ENCODE measurements around the gene DTNBP1. TPM values are rescaled to one million over a fixed set of nuclear protein-coding genes. Genes with fewer than 3 reads are reported as not detected.
"Not testable (repeated sequence)": the region's sequence is repeated elsewhere in the genome, so short reads cannot be mapped to it uniquely, and the experiment has no call there.

Gene DTNBP1
- total RNA-seq, 2 donors from 2014 or later = 6.3 to 25.0 TPM

GRCh38 chr6:15549371-15549770 lies 113.5 kb downstream of the DTNBP1 start:
- H3K27ac ChIP-seq = no peak overlapping the region
- TF ChIP-seq, protein P1, sequence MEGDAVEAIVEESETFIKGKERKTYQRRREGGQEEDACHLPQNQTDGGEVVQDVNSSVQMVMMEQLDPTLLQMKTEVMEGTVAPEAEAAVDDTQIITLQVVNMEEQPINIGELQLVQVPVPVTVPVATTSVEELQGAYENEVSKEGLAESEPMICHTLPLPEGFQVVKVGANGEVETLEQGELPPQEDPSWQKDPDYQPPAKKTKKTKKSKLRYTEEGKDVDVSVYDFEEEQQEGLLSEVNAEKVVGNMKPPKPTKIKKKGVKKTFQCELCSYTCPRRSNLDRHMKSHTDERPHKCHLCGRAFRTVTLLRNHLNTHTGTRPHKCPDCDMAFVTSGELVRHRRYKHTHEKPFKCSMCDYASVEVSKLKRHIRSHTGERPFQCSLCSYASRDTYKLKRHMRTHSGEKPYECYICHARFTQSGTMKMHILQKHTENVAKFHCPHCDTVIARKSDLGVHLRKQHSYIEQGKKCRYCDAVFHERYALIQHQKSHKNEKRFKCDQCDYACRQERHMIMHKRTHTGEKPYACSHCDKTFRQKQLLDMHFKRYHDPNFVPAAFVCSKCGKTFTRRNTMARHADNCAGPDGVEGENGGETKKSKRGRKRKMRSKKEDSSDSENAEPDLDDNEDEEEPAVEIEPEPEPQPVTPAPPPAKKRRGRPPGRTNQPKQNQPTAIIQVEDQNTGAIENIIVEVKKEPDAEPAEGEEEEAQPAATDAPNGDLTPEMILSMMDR (IDR thresholded peaks at IDR 0.05) = no peak
- H3K27me3 ChIP-seq = no peaks in the 10 kb centered on the region
- DNase-seq (ENCODE audit: low spot score) = no peak
- H3K36me3 ChIP-seq = no peaks in the 10 kb centered on the region
- no peaks in the 10 kb centered on the region for H3K9me3 ChIP-seq
- no peak overlapping the region for H3K4me3 ChIP-seq
- peaks cover 0 to 27% of the 10 kb centered on the region in 2 donors for H3K4me1 ChIP-seq

GRCh38 chr6:15547400-15547799 lies 115.4 kb downstream of the DTNBP1 start:
- no peak overlapping the region for H3K4me3 ChIP-seq
- TF ChIP-seq, protein P1 (IDR thresholded peaks at IDR 0.05) = no peak
- peaks cover 0 to 21% of the 10 kb centered on the region in 2 donors for H3K4me1 ChIP-seq
- no peaks in the 10 kb centered on the region for H3K27me3 ChIP-seq
- no peaks in the 10 kb centered on the region for H3K36me3 ChIP-seq
- DNase-seq (ENCODE audit: low spot score) = no peak
- no peaks in the 10 kb centered on the region for H3K9me3 ChIP-seq
- no peak overlapping the region for H3K27ac ChIP-seq

DNA sequence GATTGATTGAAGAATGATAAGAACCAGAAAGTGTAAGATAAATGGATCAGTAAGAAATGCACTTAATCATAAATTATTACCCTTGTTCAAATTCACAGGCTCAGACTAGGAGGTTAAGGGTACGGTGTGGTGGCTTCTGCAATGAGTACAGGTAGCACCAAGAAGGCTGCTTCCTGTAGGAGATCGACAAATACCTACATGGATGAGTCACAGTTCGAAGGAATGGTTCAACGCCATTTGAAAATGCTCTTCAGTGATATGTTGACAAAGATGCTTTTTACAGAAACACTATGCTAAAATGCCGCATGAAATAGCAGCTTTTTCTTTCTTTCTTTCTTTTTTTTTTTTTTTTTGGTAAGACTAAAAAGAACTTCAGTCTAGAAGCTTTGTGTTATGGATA lies 116.2 kb downstream of the DTNBP1 start:
- DNase-seq (ENCODE audit: low spot score) = no peak
- Histone ChIP-seq H3K27me3 (no peaks in the 10 kb centered on the region), H3K9me3 (no peaks in the 10 kb centered on the region), H3K36me3 (no peaks in the 10 kb centered on the region), H3K4me3 (no peak overlapping the region), H3K27ac (no peak overlapping the region), H3K4me1 (peaks cover 0 to 14% of the 10 kb centered on the region in 2 donors)
- TF ChIP-seq, protein P1 (IDR thresholded peaks at IDR 0.05) = no peak

DNA sequence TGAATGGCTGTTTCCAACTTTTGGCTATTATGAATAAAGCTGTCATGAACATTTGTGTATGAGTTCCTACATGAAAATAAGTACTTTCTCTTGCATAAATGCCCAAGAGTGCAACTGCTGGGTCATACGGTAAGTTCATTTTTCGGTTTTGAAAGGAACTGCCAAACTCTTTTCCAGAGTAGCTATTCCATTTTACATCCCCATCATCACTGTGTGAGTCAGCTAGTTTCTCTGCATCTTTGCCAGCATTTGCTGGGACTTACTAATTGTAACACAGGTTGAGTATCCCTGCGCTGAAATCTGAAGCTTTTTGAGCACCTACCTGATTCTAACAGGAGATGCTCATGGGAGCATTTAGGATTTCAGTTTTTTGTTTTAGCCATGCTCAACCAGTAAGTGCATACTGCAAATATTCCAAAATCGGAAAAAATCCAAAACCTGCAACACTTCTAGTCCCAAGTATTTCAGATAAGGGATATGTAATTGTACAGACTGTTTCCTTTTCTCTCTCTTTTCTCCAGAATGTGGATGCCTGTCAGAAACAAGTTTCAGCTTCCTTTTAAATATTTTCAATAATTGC lies 118.4 kb downstream of the DTNBP1 start:
- no peaks in the 10 kb centered on the region for H3K9me3 ChIP-seq
- H3K4me1 ChIP-seq = no peaks in the 10 kb centered on the region
- H3K27me3 ChIP-seq = no peaks in the 10 kb centered on the region
- H3K36me3 ChIP-seq = no peaks in the 10 kb centered on the region
- TF ChIP-seq, protein P1 (IDR thresholded peaks at IDR 0.05) = no peak
- H3K4me3 ChIP-seq = no peak overlapping the region
- H3K27ac ChIP-seq = no peak overlapping the region
- no peak for DNase-seq (ENCODE audit: low spot score)

DNA sequence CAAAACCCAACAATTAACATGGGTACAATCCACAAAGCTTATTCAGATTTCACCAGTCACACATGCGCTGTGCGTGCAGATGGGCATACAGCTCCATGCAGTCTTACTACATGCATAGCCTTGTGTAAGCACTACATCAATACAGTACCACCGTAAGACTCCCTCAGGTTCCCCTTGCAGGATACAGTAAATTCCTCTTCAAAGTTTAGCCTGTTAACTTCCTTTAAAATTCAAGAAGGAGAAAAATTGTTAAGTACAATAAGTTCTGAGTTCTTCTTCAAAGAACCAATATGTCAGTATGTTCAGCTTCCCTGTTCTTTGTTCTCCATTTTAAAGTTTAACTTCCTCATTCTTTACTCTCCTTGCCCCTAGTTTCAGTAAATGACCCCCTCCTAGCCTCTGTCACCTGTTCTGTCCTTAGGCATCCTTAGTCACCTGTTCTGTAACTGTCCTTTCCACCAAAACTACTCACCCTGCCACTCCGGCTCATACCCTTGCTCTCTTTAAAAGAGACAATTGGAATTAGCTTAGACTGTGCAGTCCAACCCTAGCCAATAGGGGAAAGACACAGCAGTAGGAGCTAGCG lies 119.4 kb downstream of the DTNBP1 start:
- not testable (repeated sequence) for H3K27me3 ChIP-seq; H3K36me3 ChIP-seq; H3K4me1 ChIP-seq; H3K9me3 ChIP-seq; DNase-seq (ENCODE audit: low spot score); H3K27ac ChIP-seq; H3K4me3 ChIP-seq

DNA sequence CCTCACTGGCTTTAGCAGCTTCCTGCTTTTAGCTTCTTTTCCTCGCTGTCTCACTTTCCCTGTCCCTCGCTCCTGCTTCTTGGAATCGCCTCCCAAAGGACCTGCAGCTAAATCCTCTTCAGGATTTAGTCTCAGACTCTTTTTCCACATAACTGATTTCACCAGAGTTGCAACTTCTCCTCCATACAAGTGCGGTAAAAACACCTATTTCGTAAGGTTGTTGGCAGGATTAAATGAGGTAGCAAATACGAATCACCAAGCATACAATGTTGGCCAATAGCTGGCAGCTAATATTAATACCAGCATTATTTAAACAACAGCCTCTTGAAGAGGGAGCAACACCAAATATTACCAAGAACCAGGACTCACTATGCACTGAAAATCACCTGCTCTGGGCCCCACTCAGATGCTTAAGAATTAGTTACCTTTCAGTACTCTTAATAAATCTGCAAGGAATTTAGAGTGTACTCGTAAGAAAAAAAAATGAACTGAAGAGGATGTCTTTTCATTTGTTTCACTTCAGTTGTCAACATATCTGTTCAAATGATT lies 123.0 kb downstream of the DTNBP1 start:
- no peaks in the 10 kb centered on the region for H3K36me3 ChIP-seq
- peaks cover 0 to 16% of the 10 kb centered on the region in 2 donors for H3K4me1 ChIP-seq
- no peaks in the 10 kb centered on the region for H3K9me3 ChIP-seq
- no peak overlapping the region for H3K27ac ChIP-seq
- TF ChIP-seq, protein P1 (IDR thresholded peaks at IDR 0.05) = no peak
- no peak for DNase-seq (ENCODE audit: low spot score)
- no peak overlapping the region for H3K4me3 ChIP-seq
- H3K27me3 ChIP-seq = no peaks in the 10 kb centered on the region
